GM12878 (cell line): ENCODE results near the gene TLL2. TPM values are rescaled to one million over a fixed set of nuclear protein-coding genes. Genes with fewer than 3 reads are reported as not detected.

Experiments used
- ATAC-seq: fragments of 200-7000 bp; cut with Tn5 transposase; 3 replicates; pipeline ENCODE4 v1.9.1; 2020; ENCODE audit warnings: mild to moderate bottlenecking, moderate library complexity
- BruUV-seq: library from RNA; stranded (reverse); fragments of 400-500 nt; replicated peaks from 2 replicates; lab custom pipeline; 2021; lab: Mats Ljungman, UMichigan
- CTCF ChIA-PET: fragments of 300-600 bp; sonication (Branson Sonifier 250); formaldehyde crosslinking; extraction: SDS; loops from one replicate; lab custom pipeline; 2021; ENCODE audit warnings: inconsistent platforms; lab: Yijun Ruan, JAX
- POLR2A ChIA-PET: fragments of 350-600 bp; formaldehyde crosslinking; extraction: SDS; loops from one replicate; lab custom pipeline; 2021; ENCODE audit warnings: inconsistent platforms; lab: Charles Lee
- RAD21 ChIA-PET: fragments of 300-600 bp; sonication (Branson Sonifier 250); formaldehyde crosslinking; loops from one replicate; lab custom pipeline; 2023; ENCODE audit warnings: antibody characterized with exemption; ENCODE audit not compliant: unreplicated experiment; lab: Charles Lee
- SMC1A ChIA-PET: fragments of 300-600 bp; sonication (Branson Sonifier 250); formaldehyde crosslinking; loops from one replicate; lab custom pipeline; 2023; ENCODE audit not compliant: unreplicated experiment, uncharacterized antibody; lab: Charles Lee
- DNase-seq: peaks from one replicate; pipeline ENCODE4 v3.0.0-alpha.2; 2011; ENCODE audit warnings: low read depth, low spot score
- FAIRE-seq: peaks from 3 replicates; lab custom pipeline; 2011; peaks lifted over from hg19 to GRCh38; lab: Jason Lieb, UNC
- H2AFZ ChIP-seq: 2 replicates; pipeline ENCODE4 v1.6.0; 2011; ENCODE audit warnings: low read depth, low read length, control low read depth; ENCODE audit not compliant: control insufficient read depth
- H3K27ac ChIP-seq: 2 replicates; pipeline ENCODE4 v1.5.1; 2011; ENCODE audit warnings: control low read depth; ENCODE audit not compliant: control insufficient read depth, insufficient read depth
- H3K27me3 ChIP-seq, 2 experiments: replicated peaks in 1 of 2; 2 replicates each; pipeline versions ENCODE4 v1.6.0 to v1.6.1; 2011; ENCODE audit warnings: low read length in 1 of 2; ENCODE audit not compliant: control insufficient read depth in 2 of 2, insufficient read depth in 2 of 2
- H3K36me3 ChIP-seq, 2 experiments: 2 replicates each; pipeline ENCODE4 v1.5.1; 2011; ENCODE audit warnings: low read length in 1 of 2; ENCODE audit not compliant: control insufficient read depth in 2 of 2, insufficient read depth in 2 of 2
- H3K4me1 ChIP-seq: 2 replicates; pipeline ENCODE4 v1.6.1; 2011; ENCODE audit warnings: mild to moderate bottlenecking, low read length, moderate library complexity, mixed read lengths; ENCODE audit not compliant: control insufficient read depth, insufficient read depth
- H3K4me2 ChIP-seq: 2 replicates; pipeline ENCODE4 v1.6.0; 2011; ENCODE audit warnings: control low read depth; ENCODE audit not compliant: control insufficient read depth, insufficient read depth
- H3K4me3 ChIP-seq: fragments of 200-600 bp; sonication (generic); 2 replicates; pipeline ENCODE4 v1.5.1; 2016
- H3K79me2 ChIP-seq: 2 replicates; pipeline ENCODE4 v1.6.0; 2011; ENCODE audit warnings: low read length; ENCODE audit not compliant: control insufficient read depth, insufficient read depth
- H3K9ac ChIP-seq: 2 replicates; pipeline ENCODE4 v1.8.0; 2011; ENCODE audit warnings: low read length, control low read depth, mixed read lengths; ENCODE audit not compliant: control insufficient read depth, insufficient read depth
- H3K9me3 ChIP-seq: replicated peaks from 3 replicates; pipeline ENCODE4 v1.5.1; 2011; ENCODE audit warnings: mild to moderate bottlenecking, low read length; ENCODE audit not compliant: control insufficient read depth, insufficient read depth
- H4K20me1 ChIP-seq: 2 replicates; pipeline ENCODE4 v1.6.0; 2011; ENCODE audit not compliant: control insufficient read depth, insufficient read depth
- ATF3 ChIP-seq: IDR thresholded peaks from 2 replicates; pipeline ENCODE4 v1.6.1; 2011; ENCODE audit warnings: low read depth, mild to moderate bottlenecking, low read length, moderate library complexity, borderline replicate concordance; ENCODE audit errors: extremely low read depth
- ATF7 ChIP-seq: fragments of 450-650 bp; IDR thresholded peaks from 2 replicates; pipeline ENCODE4 v1.6.1; 2016; ENCODE audit warnings: low read depth, mild to moderate bottlenecking
- BCL3 ChIP-seq: IDR thresholded peaks from 2 replicates; pipeline ENCODE4 v1.6.1; 2011; ENCODE audit warnings: borderline replicate concordance, low read depth, mild to moderate bottlenecking, moderate library complexity, low read length; ENCODE audit not compliant: insufficient read depth, poor library complexity, severe bottlenecking
- CREB1 ChIP-seq: IDR thresholded peaks from 2 replicates; pipeline ENCODE4 v1.6.1; 2012; ENCODE audit warnings: low read depth, mild to moderate bottlenecking, inconsistent platforms
- IKZF2 ChIP-seq, 2 experiments: fragments of 450-650 bp; IDR thresholded peaks; 2 replicates each; pipeline ENCODE4 v1.6.1; 2017; ENCODE audit warnings: mild to moderate bottlenecking in 2 of 2, moderate library complexity in 2 of 2
- IRF5 ChIP-seq: fragments of 450-650 bp; IDR thresholded peaks from 2 replicates; pipeline ENCODE4 v1.6.1; 2017; ENCODE audit warnings: borderline replicate concordance
- MEF2B ChIP-seq: fragments of 450-650 bp; IDR thresholded peaks from 2 replicates; pipeline ENCODE4 v1.6.1; 2018; ENCODE audit warnings: mild to moderate bottlenecking, moderate library complexity; ENCODE audit not compliant: partially characterized antibody, poor library complexity, severe bottlenecking
- NRF1 ChIP-seq: conservative IDR thresholded peaks from 2 replicates; pipeline ENCODE4 v1.6.1; 2011; ENCODE audit warnings: mild to moderate bottlenecking, low read depth, low read length, improper control_type of control experiment
- POLR2AphosphoS5 ChIP-seq: IDR thresholded peaks from 2 replicates; pipeline ENCODE4 v1.6.1; 2011; ENCODE audit warnings: mild to moderate bottlenecking, low read length, inconsistent platforms
- REST ChIP-seq: IDR thresholded peaks from 2 replicates; pipeline ENCODE4 v1.6.1; 2012; ENCODE audit warnings: mild to moderate bottlenecking, low read depth, low read length
- RUNX3 ChIP-seq: IDR thresholded peaks from 2 replicates; pipeline ENCODE4 v1.6.1; 2012; ENCODE audit warnings: low read length, inconsistent platforms
- SP1 ChIP-seq: IDR thresholded peaks from one replicate; pipeline ENCODE4 v1.6.1; 2011; ENCODE audit warnings: low read depth, low read length
- ZBTB11 ChIP-seq: fragments of 450-650 bp; formaldehyde crosslinking; IDR thresholded peaks from 2 replicates; pipeline ENCODE4 v1.5.0; 2022; ENCODE audit warnings: mild to moderate bottlenecking, missing genetic modification characterization
- WGBS: methylation state at CpG from one replicate; pipeline ENCODE4 v1.1.6; 2016; ENCODE audit warnings: low lambda C conversion rate; ENCODE audit not compliant: insufficient replicate concordance, insufficient coverage; ENCODE audit errors: missing lambda C conversion rate; 5-methylcytosine and 5-hydroxymethylcytosine counted together
- in situ Hi-C: fragments of 300-500 bp; cut with MboI; formaldehyde crosslinking; loops from 9 replicates; pipeline ENCODE4 v1.14.3; 2018; ENCODE audit warnings: mixed read lengths
- intact Hi-C: fragments of 100-400 bp; cut with micrococcal nuclease; formaldehyde crosslinking; loops from one replicate; pipeline ENCODE4 v1.14.2; 2022; ENCODE audit not compliant: unreplicated experiment
- polyA plus RNA-seq, 11 experiments: library from polyadenylated mRNA; depleted of rRNA in 4 of 11; unstranded in 6 of 11; stranded (reverse) in 5 of 11; fragments of >200 nt; fragmentation: Nextera tagmentation in 4 of 11; fragmentation: Illumina TruSeq in 1 of 11; extraction: Ambion mirVana in 4 of 11; extraction: Trizol in 1 of 11; gene quantifications; 1 replicate in 1 of 11; 2 replicates in 10 of 11; pipeline versions ENCODE4 v1.2.1 to v1.2.3, GENCODE V29; 2011 to 2016; ENCODE audit warnings: inconsistent platforms in 2 of 11, missing spikeins in 2 of 11, low read depth in 1 of 11
- total RNA-seq, 4 experiments: library from RNA; depleted of rRNA in 3 of 4; stranded (reverse); fragments of >200 nt in 3 of 4; fragmentation: Illumina TruSeq in 1 of 4; extraction: Trizol in 1 of 4; gene quantifications; 2 replicates each; pipeline versions ENCODE4 v1.2.1 to v1.2.3, GENCODE V29; 2013 to 2021

Gene TLL2
- total and polyA plus RNA-seq, 10 of the 15 experiments (the other 5 are each of a cell fraction or from before 2014, with no cell fraction given) = 0.02 to 2.1 (median 0.52) TPM

GRCh38 chr10:96493871-96494525, 19.7 kb downstream of the TLL2 start:
- FAIRE-seq (no peak), ATAC-seq (no peak), DNase-seq (no peak)
- Histone ChIP-seq H3K27me3 (no peaks in the 10 kb centered on the region; a peak in 1 of 4 replicates), H3K9ac (no peak overlapping the region), H3K4me2 (no peak overlapping the region), H3K4me3 (no peak overlapping the region), H3K4me1 (no peaks in the 10 kb centered on the region), H3K79me2 (no peaks in the 10 kb centered on the region), H3K9me3 (no peaks in the 10 kb centered on the region), H2AFZ (no peak overlapping the region), H4K20me1 (no peaks in the 10 kb centered on the region), H3K27ac (no peak overlapping the region), H3K36me3 (no peaks in the 10 kb centered on the region; a peak in 1 of 4 replicates)
- 67% methylated on average over 12 of the region's 12 CpGs for WGBS
- RAD21 ChIA-PET = no interaction called here
- BruUV-seq = no TSS peak
- in situ Hi-C loops (no loop called here), intact Hi-C loops (no loop called here)
- CTCF ChIA-PET = interaction anchor here (0.7 kb wide), 1 partner anchor 787 kb away, joined by 3 read pairs; no protein-coding TSS in a partner anchor
- POLR2A ChIA-PET = no interaction called here
- SMC1A ChIA-PET = no interaction called here
- TF ChIP-seq ZBTB11 (CRISPR knock-in tag) (no peak), CREB1 (no peak), NRF1 (no peak), REST (no peak), IRF5 (no peak), MEF2B (no peak), ATF7 (no peak), POLR2AphosphoS5 (no peak), ATF3 (no peak), SP1 (no peak), BCL3 (no peak), IKZF2 (IDR thresholded peaks at IDR 0.05) (no peak), RUNX3 (no peak)
